Esophagus squamous epithelium (tissue), 4 donors: ENCODE results near the gene ZBED4.

Source experiments
- POLR2A ChIP-seq, 4 donors: fragments of 450-650 bp; IDR thresholded peaks; one replicate each; pipeline ENCODE4 v1.6.1; 2017; ENCODE audit warnings: antibody characterized with exemption in 4 of 4, mild to moderate bottlenecking in 4 of 4, moderate library complexity in 3 of 4
- TF ChIP-seq, protein P1 (sequence below), 6 experiments: fragments of 450-650 bp in 4 of 6; fragments of 200-600 bp in 2 of 6; sonication (generic) in 2 of 6; IDR thresholded peaks; one replicate each; pipeline ENCODE4 v1.5.1; 2016 to 2019; ENCODE audit warnings: antibody characterized with exemption in 6 of 6, mild to moderate bottlenecking in 4 of 6, moderate library complexity in 4 of 6

DNA sequence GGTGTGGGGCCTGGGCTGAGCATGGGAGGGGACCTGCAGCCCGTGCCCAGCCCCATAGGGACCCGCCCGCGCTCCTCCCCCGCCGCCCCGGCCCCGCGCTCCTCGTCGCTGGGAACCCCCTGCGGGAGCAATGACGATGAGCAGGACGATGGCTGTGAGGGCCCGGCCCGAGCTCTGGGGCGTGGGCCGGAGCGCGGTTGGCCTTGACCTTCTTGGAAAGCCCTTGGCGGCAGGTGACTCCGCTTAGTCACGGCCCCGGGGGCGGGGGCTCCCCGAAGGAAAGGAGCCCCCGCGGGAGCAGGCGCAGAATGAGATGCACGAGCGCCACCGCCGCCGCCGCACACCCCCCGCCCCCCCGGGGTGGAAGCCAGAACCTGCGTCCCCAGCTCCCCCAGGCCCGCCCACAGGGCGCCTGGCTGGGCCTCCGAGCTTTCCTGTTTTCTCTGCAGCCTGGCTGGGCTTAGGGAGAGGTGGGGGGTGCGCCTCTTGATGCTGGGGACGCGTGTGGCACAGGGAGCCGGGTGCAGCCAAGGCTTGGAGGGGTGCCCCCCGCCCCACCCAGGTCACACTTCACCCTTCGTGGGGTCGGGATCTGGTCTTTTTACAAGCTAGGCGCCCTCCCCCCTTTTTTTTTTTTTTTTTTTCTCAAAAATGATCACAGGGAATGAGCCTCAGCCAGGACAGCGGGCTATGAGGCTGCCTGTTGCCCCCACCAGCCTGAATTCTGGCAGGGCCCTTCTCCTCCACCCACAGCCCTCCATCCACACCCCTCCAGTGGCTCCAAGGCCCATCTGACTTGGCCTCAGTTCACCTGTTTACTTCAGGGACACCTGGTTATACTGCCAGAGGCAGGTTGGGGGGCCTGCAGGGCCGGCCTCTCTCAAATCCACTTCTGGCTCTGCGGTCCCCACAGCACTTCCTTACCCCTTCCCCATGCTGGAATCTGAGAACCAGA is 82.7 kb downstream of the ZBED4 start:
- TF ChIP-seq POLR2A (IDR thresholded peaks at IDR 0.05): peak in 1 of 4 donors; percentile 70
- TF ChIP-seq, protein P1, sequence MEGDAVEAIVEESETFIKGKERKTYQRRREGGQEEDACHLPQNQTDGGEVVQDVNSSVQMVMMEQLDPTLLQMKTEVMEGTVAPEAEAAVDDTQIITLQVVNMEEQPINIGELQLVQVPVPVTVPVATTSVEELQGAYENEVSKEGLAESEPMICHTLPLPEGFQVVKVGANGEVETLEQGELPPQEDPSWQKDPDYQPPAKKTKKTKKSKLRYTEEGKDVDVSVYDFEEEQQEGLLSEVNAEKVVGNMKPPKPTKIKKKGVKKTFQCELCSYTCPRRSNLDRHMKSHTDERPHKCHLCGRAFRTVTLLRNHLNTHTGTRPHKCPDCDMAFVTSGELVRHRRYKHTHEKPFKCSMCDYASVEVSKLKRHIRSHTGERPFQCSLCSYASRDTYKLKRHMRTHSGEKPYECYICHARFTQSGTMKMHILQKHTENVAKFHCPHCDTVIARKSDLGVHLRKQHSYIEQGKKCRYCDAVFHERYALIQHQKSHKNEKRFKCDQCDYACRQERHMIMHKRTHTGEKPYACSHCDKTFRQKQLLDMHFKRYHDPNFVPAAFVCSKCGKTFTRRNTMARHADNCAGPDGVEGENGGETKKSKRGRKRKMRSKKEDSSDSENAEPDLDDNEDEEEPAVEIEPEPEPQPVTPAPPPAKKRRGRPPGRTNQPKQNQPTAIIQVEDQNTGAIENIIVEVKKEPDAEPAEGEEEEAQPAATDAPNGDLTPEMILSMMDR (IDR thresholded peaks at IDR 0.05): no peak
